ENCODE results near the gene ZFYVE9. TPM values are rescaled to one million over a fixed set of nuclear protein-coding genes. Genes with fewer than 3 reads are reported as not detected.

ZFYVE9 gene
- total RNA-seq, 1 experiment from 2014 or later: 28.4 TPM

DNA sequence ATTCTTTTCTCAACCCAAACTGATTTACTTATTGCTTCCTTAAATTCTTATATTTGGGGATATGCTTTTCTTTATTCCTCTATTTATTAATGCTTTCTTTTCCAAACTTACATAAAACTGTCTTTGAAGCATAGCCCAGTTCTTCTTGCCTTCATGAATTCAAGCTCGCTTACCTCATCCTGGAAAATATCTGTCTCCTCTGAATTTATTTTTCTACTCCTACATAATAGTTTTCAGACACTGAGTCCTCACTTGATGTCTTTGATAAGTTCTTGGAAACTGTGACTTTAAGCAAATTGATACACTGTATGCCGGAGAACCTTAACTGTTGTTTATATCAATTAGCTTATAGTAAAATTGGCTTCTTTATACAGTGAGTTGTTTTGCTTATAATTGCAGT lies 93.8 kb downstream of the ZFYVE9 start:
- H4K20me1 ChIP-seq (ENCODE audit: control insufficient read depth, insufficient read depth, insufficient read length): no peaks in the 10 kb centered on the region
- H3K4me2 ChIP-seq (ENCODE audit: insufficient read depth, insufficient read length, low read length): no peak overlapping the region
- no peak overlapping the region for H2BK12ac ChIP-seq (ENCODE audit: insufficient read length, low read depth, low read length)
- H3K23ac ChIP-seq (ENCODE audit: insufficient read length, low read depth, low read length): no peak overlapping the region
- H4K91ac ChIP-seq (ENCODE audit: insufficient read length, low read depth, low read length): no peak overlapping the region
- Mint-ChIP-seq H3K27me3 (ENCODE audit: low read depth) (no peaks in the 10 kb centered on the region), H3K9me3 (no peaks in the 10 kb centered on the region), H3K4me1 (no peaks in the 10 kb centered on the region), H3K36me3 (ENCODE audit: insufficient read depth in 1 of 3, low read depth in 3 of 3) (no peaks in the 10 kb centered on the region), H3K4me3 (no peak overlapping the region), H3K27ac (no peak overlapping the region)
- no peak overlapping the region for H4K5ac ChIP-seq (ENCODE audit: insufficient read length, low read depth, low read length)
- H3K14ac ChIP-seq (ENCODE audit: insufficient read depth, low read length): no peak overlapping the region
- H3T11ph ChIP-seq (ENCODE audit: low read length): no peak overlapping the region
- H3K27me3 ChIP-seq (ENCODE audit: insufficient read depth, low read length): no peaks in the 10 kb centered on the region
- H3K23me2 ChIP-seq (ENCODE audit: insufficient read length, low read depth, low read length, poor library complexity, severe bottlenecking): no peaks in the 10 kb centered on the region
- no peaks in the 10 kb centered on the region for H3K79me2 ChIP-seq (ENCODE audit: insufficient read depth, low read length)
- H2BK120ac ChIP-seq (ENCODE audit: low read depth, low read length, poor library complexity, severe bottlenecking): no peak overlapping the region
- no peak overlapping the region for H2BK15ac ChIP-seq (ENCODE audit: low read depth, low read length)
- no peak overlapping the region for H3K18ac ChIP-seq (ENCODE audit: insufficient read length, low read depth, low read length)
- H2BK5ac ChIP-seq (ENCODE audit: insufficient read length, low read length): no peak overlapping the region
- H3K79me1 ChIP-seq (ENCODE audit: insufficient read depth, low read depth, low read length, poor library complexity, severe bottlenecking): no peaks in the 10 kb centered on the region
- no peak overlapping the region for H3K56ac ChIP-seq (ENCODE audit: insufficient read length, low read depth, low read length)
- H3K9me3 ChIP-seq (ENCODE audit: control insufficient read depth, low read depth, low read length): no peaks in the 10 kb centered on the region
- WGBS (ENCODE audit: extremely low coverage, insufficient read length, low lambda C conversion rate): no CpG with 5 or more reads among the region's 2 CpGs
- H3K9ac ChIP-seq (ENCODE audit: extremely low read depth, insufficient read length, low read length): no peak overlapping the region
- no peak overlapping the region for H2AK5ac ChIP-seq (ENCODE audit: insufficient read length, low read length)
- H3K4ac ChIP-seq (ENCODE audit: low read depth, low read length): no peak overlapping the region
- no peak overlapping the region for H4K8ac ChIP-seq (replicated peaks; ENCODE audit: insufficient read length, low read depth, low read length)
- no peaks in the 10 kb centered on the region for H3K4me1 ChIP-seq (ENCODE audit: insufficient read depth, low read length)
- TF ChIP-seq, protein P1, sequence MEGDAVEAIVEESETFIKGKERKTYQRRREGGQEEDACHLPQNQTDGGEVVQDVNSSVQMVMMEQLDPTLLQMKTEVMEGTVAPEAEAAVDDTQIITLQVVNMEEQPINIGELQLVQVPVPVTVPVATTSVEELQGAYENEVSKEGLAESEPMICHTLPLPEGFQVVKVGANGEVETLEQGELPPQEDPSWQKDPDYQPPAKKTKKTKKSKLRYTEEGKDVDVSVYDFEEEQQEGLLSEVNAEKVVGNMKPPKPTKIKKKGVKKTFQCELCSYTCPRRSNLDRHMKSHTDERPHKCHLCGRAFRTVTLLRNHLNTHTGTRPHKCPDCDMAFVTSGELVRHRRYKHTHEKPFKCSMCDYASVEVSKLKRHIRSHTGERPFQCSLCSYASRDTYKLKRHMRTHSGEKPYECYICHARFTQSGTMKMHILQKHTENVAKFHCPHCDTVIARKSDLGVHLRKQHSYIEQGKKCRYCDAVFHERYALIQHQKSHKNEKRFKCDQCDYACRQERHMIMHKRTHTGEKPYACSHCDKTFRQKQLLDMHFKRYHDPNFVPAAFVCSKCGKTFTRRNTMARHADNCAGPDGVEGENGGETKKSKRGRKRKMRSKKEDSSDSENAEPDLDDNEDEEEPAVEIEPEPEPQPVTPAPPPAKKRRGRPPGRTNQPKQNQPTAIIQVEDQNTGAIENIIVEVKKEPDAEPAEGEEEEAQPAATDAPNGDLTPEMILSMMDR (conservative IDR thresholded peaks at IDR 0.05): no peak
- H2AFZ ChIP-seq (ENCODE audit: low read length): no peak overlapping the region
- no peak overlapping the region for H3K27ac ChIP-seq (ENCODE audit: insufficient read length, low read depth, low read length)
- DNase-seq: no peak
- H2BK20ac ChIP-seq (ENCODE audit: low read depth, low read length, poor library complexity, severe bottlenecking): no peak overlapping the region
